Liver (tissue), 9 donors: ENCODE data around the gene CHST4. TPM values are rescaled to one million over a fixed set of nuclear protein-coding genes. Genes with fewer than 3 reads are reported as not detected.

Experiments used
- DNase-seq: peaks from one replicate; pipeline ENCODE4 v3.0.0-alpha.2; 2017; ENCODE audit warnings: low spot score
- H3K27ac ChIP-seq, 2 donors: one replicate each; pipeline ENCODE4 v1.7.0; 2013; ENCODE audit warnings: inconsistent platforms in 2 of 2, low read length in 2 of 2, control low read depth in 1 of 2, low read depth in 1 of 2, mild to moderate bottlenecking in 1 of 2
- H3K27me3 ChIP-seq, 4 donors: one replicate each; pipeline versions ENCODE4 v1.6.1 to v1.7.0; 2013; ENCODE audit warnings: low read length in 3 of 4, inconsistent platforms in 1 of 4, mild to moderate bottlenecking in 1 of 4, moderate library complexity in 1 of 4; ENCODE audit not compliant: control insufficient read depth in 4 of 4, insufficient read depth in 4 of 4
- H3K36me3 ChIP-seq, 4 donors: one replicate each; pipeline versions ENCODE4 v1.6.1 to v1.7.0; 2013; ENCODE audit warnings: low read length in 3 of 4, mild to moderate bottlenecking in 3 of 4, low read depth in 1 of 4, moderate library complexity in 1 of 4; ENCODE audit not compliant: control insufficient read depth in 4 of 4, insufficient read depth in 3 of 4
- H3K4me1 ChIP-seq, 4 donors: one replicate each; pipeline versions ENCODE4 v1.6.1 to v1.7.0; 2013; ENCODE audit warnings: low read length in 3 of 4, mild to moderate bottlenecking in 3 of 4, moderate library complexity in 1 of 4; ENCODE audit not compliant: control insufficient read depth in 4 of 4, insufficient read depth in 4 of 4
- H3K4me3 ChIP-seq, 3 donors: one replicate each; pipeline versions ENCODE4 v1.6.1 to v1.7.0; 2013; ENCODE audit warnings: low read length in 3 of 3, control low read depth in 1 of 3, low read depth in 1 of 3, mild to moderate bottlenecking in 1 of 3
- H3K9ac ChIP-seq, 2 donors: one replicate each; pipeline ENCODE4 v1.7.0; 2013; ENCODE audit warnings: low read length in 2 of 2, mild to moderate bottlenecking in 2 of 2, moderate library complexity in 2 of 2, control low read depth in 1 of 2, low read depth in 1 of 2
- H3K9me3 ChIP-seq, 4 donors: one replicate each; pipeline versions ENCODE4 v1.6.1 to v1.7.0; 2013; ENCODE audit warnings: low read length in 3 of 4; ENCODE audit not compliant: control insufficient read depth in 4 of 4
- EGR1 ChIP-seq, 2 donors: IDR thresholded peaks; 2 replicates each; pipeline ENCODE4 v1.6.1; 2016 to 2018; ENCODE audit warnings: antibody characterized with exemption in 2 of 2, low read depth in 2 of 2
- FOXA1 ChIP-seq: IDR thresholded peaks from 2 replicates; pipeline ENCODE4 v1.6.1; 2016; ENCODE audit warnings: antibody characterized with exemption
- FOXA2 ChIP-seq: IDR thresholded peaks from 2 replicates; pipeline ENCODE4 v1.6.1; 2016; ENCODE audit warnings: antibody characterized with exemption
- GABPA ChIP-seq, 2 donors: IDR thresholded peaks in 1 of 2; conservative IDR thresholded peaks in 1 of 2; 2 replicates each; pipeline ENCODE4 v1.6.1; 2016; ENCODE audit warnings: antibody characterized with exemption in 2 of 2, mild to moderate bottlenecking in 1 of 2, moderate library complexity in 1 of 2
- HNF4A ChIP-seq, 2 donors: conservative IDR thresholded peaks; 2 replicates each; pipeline ENCODE4 v1.6.1; 2016; ENCODE audit warnings: antibody characterized with exemption in 2 of 2, mild to moderate bottlenecking in 2 of 2
- HNF4G ChIP-seq: IDR thresholded peaks from 2 replicates; pipeline ENCODE4 v1.6.1; 2016; ENCODE audit warnings: antibody characterized with exemption
- JUND ChIP-seq, 2 donors: IDR thresholded peaks; 2 replicates each; pipeline ENCODE4 v1.6.1; 2016; ENCODE audit warnings: antibody characterized with exemption in 2 of 2
- NR2F2 ChIP-seq: IDR thresholded peaks from 2 replicates; pipeline ENCODE4 v1.6.1; 2016; ENCODE audit warnings: antibody characterized with exemption
- RAD21 ChIP-seq, 2 donors: IDR thresholded peaks; 2 replicates each; pipeline ENCODE4 v1.6.1; 2016; ENCODE audit warnings: antibody characterized with exemption in 2 of 2, mild to moderate bottlenecking in 2 of 2
- RXRA ChIP-seq, 2 donors: IDR thresholded peaks; 2 replicates each; pipeline ENCODE4 v1.6.1; 2017 to 2018; ENCODE audit warnings: antibody characterized with exemption in 2 of 2, mild to moderate bottlenecking in 1 of 2
- SP1 ChIP-seq: IDR thresholded peaks from 2 replicates; pipeline ENCODE4 v1.6.1; 2018; ENCODE audit warnings: antibody characterized with exemption, mild to moderate bottlenecking
- TAF1 ChIP-seq: conservative IDR thresholded peaks from 2 replicates; pipeline ENCODE4 v1.6.1; 2016; ENCODE audit warnings: antibody characterized with exemption, mild to moderate bottlenecking
- YY1 ChIP-seq: IDR thresholded peaks from 2 replicates; pipeline ENCODE4 v1.6.1; 2016; ENCODE audit warnings: antibody characterized with exemption, mild to moderate bottlenecking
- WGBS: extraction: QIAGEN DNeasy Blood & Tissue Kit; methylation state at CpG from one replicate; pipeline ENCODE4 v1.1.7; 2013; 5-methylcytosine and 5-hydroxymethylcytosine counted together
- polyA plus RNA-seq, 2 donors: library from polyadenylated mRNA; stranded (reverse) in 1 of 2; unstranded in 1 of 2; fragments of 200-250 nt in 1 of 2; fragments of >200 nt in 1 of 2; fragmentation: Nextera tagmentation in 1 of 2; extraction: Ambion mirVana in 1 of 2; gene quantifications; one replicate each; pipeline versions ENCODE4 v1.2.1 to v1.2.3, GENCODE V29; 2013 to 2015
- total RNA-seq, 2 donors: library from RNA; depleted of rRNA; stranded (reverse); fragments of >200 nt; gene quantifications; one replicate each; pipeline ENCODE4 v1.2.3, GENCODE V29; 2014
- TF ChIP-seq, protein P1 (sequence below): IDR thresholded peaks from 2 replicates; pipeline ENCODE4 v1.6.1; 2016; ENCODE audit warnings: antibody characterized with exemption
- TF ChIP-seq, protein P2 (sequence below): IDR thresholded peaks from 2 replicates; pipeline ENCODE4 v1.6.1; 2016; ENCODE audit warnings: antibody characterized with exemption
- TF ChIP-seq, protein P3 (sequence below): IDR thresholded peaks from 2 replicates; pipeline ENCODE4 v1.6.1; 2016; ENCODE audit warnings: antibody characterized with exemption, mild to moderate bottlenecking
- TF ChIP-seq, protein P4 (sequence below): IDR thresholded peaks from 2 replicates; pipeline ENCODE4 v1.6.1; 2016; ENCODE audit warnings: antibody characterized with exemption
- TF ChIP-seq, protein P5 (sequence below): fragments of 150-350 bp; IDR thresholded peaks from 2 replicates; pipeline ENCODE4 v1.5.1; 2017; ENCODE audit warnings: improper control_type of control experiment, low read depth, low read length; ENCODE audit not compliant: missing input control
- donor health status: healthy.
- donor health status: healthy.
- donor health status: healthy.
- donor health status: healthy.
- donor health status: healthy.

The CHST4 gene
- total and polyA plus RNA-seq, 4 donors = 0.09 to 14.3 (median 7.1) TPM

DNA sequence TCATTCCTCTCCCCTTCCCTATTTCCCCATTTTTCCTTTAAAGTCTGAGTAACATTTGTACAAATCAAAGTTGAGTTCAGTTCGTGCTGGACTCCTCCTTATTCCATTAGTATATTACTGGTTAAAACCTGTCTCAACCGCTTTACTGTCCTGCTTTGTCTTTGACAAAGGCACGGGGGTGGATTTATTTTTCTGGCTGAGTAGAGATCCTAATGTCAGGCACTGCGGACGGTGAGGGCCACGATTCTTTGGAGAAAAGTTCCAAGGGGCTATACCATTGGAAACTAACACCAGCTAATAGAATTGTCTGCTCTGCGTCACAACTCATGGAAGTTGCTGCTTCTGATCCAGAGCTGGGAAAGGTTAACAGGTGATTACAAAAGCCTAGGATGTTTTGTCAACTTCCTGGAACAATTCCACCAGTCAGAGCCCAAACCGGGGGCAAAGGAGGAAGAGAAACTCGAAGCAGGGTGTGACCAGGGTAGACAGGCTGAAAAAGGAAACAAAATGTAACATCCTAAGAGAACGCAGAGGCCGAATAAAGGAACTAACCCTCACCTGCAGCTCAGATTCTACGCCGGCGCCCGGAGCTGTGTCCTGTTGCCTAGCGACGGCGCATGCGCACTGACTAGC is 38.2 kb downstream of the CHST4 start:
- 7% methylated on average over 19 of the region's 19 CpGs for WGBS
- peaks cover 0 to 33% (median 11%) of the 10 kb centered on the region in 4 donors for H3K4me1 ChIP-seq
- no peaks in the 10 kb centered on the region for H3K27me3 ChIP-seq
- peak overlapping the region; percentile 33 to 74 (median 55) for H3K4me3 ChIP-seq
- H3K27ac ChIP-seq = peak overlapping the region; percentile 89 to 93
- H3K36me3 ChIP-seq = peaks cover 0 to 19% (median 6%) of the 10 kb centered on the region in 4 donors
- TF ChIP-seq TAF1 (no peak), FOXA1 (no peak), JUND (IDR thresholded peaks at IDR 0.05) (no peak), FOXA2 (no peak), RXRA (IDR thresholded peaks at IDR 0.05) (peak in 1 of 2 donors; percentile 41), HNF4G (no peak), NR2F2 (no peak), SP1 (peak; percentile 60), HNF4A (conservative IDR thresholded peaks at IDR 0.05) (peak in 1 of 2 donors; percentile 16), EGR1 (IDR thresholded peaks at IDR 0.05; ENCODE audit: low read depth in 2 of 2) (peak in 1 of 2 donors; percentile 50), YY1 (no peak), GABPA (IDR thresholded peaks at IDR 0.05 in 1 of 2, conservative IDR thresholded peaks at IDR 0.05 in 1 of 2) (peak in 1 of 2 donors; percentile 39), RAD21 (IDR thresholded peaks at IDR 0.05) (no peak)
- TF ChIP-seq, protein P1, sequence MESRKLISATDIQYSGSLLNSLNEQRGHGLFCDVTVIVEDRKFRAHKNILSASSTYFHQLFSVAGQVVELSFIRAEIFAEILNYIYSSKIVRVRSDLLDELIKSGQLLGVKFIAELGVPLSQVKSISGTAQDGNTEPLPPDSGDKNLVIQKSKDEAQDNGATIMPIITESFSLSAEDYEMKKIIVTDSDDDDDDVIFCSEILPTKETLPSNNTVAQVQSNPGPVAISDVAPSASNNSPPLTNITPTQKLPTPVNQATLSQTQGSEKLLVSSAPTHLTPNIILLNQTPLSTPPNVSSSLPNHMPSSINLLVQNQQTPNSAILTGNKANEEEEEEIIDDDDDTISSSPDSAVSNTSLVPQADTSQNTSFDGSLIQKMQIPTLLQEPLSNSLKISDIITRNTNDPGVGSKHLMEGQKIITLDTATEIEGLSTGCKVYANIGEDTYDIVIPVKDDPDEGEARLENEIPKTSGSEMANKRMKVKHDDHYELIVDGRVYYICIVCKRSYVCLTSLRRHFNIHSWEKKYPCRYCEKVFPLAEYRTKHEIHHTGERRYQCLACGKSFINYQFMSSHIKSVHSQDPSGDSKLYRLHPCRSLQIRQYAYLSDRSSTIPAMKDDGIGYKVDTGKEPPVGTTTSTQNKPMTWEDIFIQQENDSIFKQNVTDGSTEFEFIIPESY = no peak
- TF ChIP-seq, protein P2, sequence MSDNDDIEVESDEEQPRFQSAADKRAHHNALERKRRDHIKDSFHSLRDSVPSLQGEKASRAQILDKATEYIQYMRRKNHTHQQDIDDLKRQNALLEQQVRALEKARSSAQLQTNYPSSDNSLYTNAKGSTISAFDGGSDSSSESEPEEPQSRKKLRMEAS = peak; percentile 45
- TF ChIP-seq, protein P3, sequence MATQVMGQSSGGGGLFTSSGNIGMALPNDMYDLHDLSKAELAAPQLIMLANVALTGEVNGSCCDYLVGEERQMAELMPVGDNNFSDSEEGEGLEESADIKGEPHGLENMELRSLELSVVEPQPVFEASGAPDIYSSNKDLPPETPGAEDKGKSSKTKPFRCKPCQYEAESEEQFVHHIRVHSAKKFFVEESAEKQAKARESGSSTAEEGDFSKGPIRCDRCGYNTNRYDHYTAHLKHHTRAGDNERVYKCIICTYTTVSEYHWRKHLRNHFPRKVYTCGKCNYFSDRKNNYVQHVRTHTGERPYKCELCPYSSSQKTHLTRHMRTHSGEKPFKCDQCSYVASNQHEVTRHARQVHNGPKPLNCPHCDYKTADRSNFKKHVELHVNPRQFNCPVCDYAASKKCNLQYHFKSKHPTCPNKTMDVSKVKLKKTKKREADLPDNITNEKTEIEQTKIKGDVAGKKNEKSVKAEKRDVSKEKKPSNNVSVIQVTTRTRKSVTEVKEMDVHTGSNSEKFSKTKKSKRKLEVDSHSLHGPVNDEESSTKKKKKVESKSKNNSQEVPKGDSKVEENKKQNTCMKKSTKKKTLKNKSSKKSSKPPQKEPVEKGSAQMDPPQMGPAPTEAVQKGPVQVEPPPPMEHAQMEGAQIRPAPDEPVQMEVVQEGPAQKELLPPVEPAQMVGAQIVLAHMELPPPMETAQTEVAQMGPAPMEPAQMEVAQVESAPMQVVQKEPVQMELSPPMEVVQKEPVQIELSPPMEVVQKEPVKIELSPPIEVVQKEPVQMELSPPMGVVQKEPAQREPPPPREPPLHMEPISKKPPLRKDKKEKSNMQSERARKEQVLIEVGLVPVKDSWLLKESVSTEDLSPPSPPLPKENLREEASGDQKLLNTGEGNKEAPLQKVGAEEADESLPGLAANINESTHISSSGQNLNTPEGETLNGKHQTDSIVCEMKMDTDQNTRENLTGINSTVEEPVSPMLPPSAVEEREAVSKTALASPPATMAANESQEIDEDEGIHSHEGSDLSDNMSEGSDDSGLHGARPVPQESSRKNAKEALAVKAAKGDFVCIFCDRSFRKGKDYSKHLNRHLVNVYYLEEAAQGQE = no peak
- TF ChIP-seq, protein P4, sequence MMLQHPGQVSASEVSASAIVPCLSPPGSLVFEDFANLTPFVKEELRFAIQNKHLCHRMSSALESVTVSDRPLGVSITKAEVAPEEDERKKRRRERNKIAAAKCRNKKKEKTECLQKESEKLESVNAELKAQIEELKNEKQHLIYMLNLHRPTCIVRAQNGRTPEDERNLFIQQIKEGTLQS = no peak
- TF ChIP-seq, protein P5, sequence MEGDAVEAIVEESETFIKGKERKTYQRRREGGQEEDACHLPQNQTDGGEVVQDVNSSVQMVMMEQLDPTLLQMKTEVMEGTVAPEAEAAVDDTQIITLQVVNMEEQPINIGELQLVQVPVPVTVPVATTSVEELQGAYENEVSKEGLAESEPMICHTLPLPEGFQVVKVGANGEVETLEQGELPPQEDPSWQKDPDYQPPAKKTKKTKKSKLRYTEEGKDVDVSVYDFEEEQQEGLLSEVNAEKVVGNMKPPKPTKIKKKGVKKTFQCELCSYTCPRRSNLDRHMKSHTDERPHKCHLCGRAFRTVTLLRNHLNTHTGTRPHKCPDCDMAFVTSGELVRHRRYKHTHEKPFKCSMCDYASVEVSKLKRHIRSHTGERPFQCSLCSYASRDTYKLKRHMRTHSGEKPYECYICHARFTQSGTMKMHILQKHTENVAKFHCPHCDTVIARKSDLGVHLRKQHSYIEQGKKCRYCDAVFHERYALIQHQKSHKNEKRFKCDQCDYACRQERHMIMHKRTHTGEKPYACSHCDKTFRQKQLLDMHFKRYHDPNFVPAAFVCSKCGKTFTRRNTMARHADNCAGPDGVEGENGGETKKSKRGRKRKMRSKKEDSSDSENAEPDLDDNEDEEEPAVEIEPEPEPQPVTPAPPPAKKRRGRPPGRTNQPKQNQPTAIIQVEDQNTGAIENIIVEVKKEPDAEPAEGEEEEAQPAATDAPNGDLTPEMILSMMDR = no peak
- H3K9me3 ChIP-seq = no peaks in the 10 kb centered on the region
- H3K9ac ChIP-seq = peak overlapping the region in 1 of 2 donors; percentile 68
- no peak for DNase-seq
